Fibroblast of skin of right quadriceps (primary cell): ENCODE results near the gene ZNF414.
A peak's percentile ranks its signal among the peaks of the same experiment; 100 is the strongest.
"Not testable (repeated sequence)": the region's sequence is repeated elsewhere in the genome, so short reads cannot be mapped to it uniquely, and the experiment has no call there.

Source experiments
- DNase-seq: peaks from one replicate; pipeline ENCODE4 v3.0.0-alpha.2; 2013

ZNF414 gene

GRCh38 chr19:8513687-8514504 is at the start of gene ZNF414:
Gene ZNF414, minus strand, starts transcription at chr19:8514167. Its CDS starts 121 bp downstream, at chr19:8514046.
- peak; percentile 98 for DNase-seq

- DNase-seq, result no peak
Observed at GRCh38 chr19:8561075-8561764, 47.3 kb upstream of the ZNF414 start.

- no peak for DNase-seq
Observed at GRCh38 chr19:8558325-8558724, 44.4 kb upstream of the ZNF414 start.

- DNase-seq, result no peak
Observed at GRCh38 chr19:8557642-8558238, 43.8 kb upstream of the ZNF414 start.

GRCh38 chr19:8553729-8554128 is 39.8 kb upstream of the ZNF414 start:
- not testable (repeated sequence) for DNase-seq

GRCh38 chr19:8552810-8553209 is 38.8 kb upstream of the ZNF414 start:
- DNase-seq, result peak; percentile 38

- no peak for DNase-seq
Observed at GRCh38 chr19:8550070-8550469, 36.1 kb upstream of the ZNF414 start.

GRCh38 chr19:8545743-8546142 is 31.8 kb upstream of the ZNF414 start:
- no peak for DNase-seq

GRCh38 chr19:8544168-8544567 is 30.2 kb upstream of the ZNF414 start:
- DNase-seq, result no peak

GRCh38 chr19:8539621-8540149 is 25.7 kb upstream of the ZNF414 start:
- no peak for DNase-seq

GRCh38 chr19:8537099-8537498 is 23.1 kb upstream of the ZNF414 start:
- DNase-seq, result no peak

GRCh38 chr19:8536282-8536681 is 22.3 kb upstream of the ZNF414 start:
- DNase-seq, result no peak

GRCh38 chr19:8532225-8532624 is 18.3 kb upstream of the ZNF414 start:
- no peak for DNase-seq

GRCh38 chr19:8531470-8531869 is 17.5 kb upstream of the ZNF414 start:
- DNase-seq, result no peak

- no peak for DNase-seq
Observed at GRCh38 chr19:8530061-8530679, 16.2 kb upstream of the ZNF414 start.

GRCh38 chr19:8529369-8530006 is 15.5 kb upstream of the ZNF414 start:
- no peak for DNase-seq

GRCh38 chr19:8528500-8528899 is 14.5 kb upstream of the ZNF414 start:
- no peak for DNase-seq

GRCh38 chr19:8526345-8527091 is 12.6 kb upstream of the ZNF414 start:
- peak; percentile 93 for DNase-seq

GRCh38 chr19:8525401-8525684 is 11.4 kb upstream of the ZNF414 start:
- no peak for DNase-seq

- DNase-seq, result no peak
Observed at GRCh38 chr19:8519388-8519787, 5.4 kb upstream of the ZNF414 start.

GRCh38 chr19:8518536-8518935 is 4.6 kb upstream of the ZNF414 start:
- no peak for DNase-seq
